Choroid plexus epithelial cell (primary cell): Measurements from ENCODE around the gene UNC13B.

Source experiments
- DNase-seq: peaks from one replicate; pipeline ENCODE4 v3.0.0-alpha.2; 2010; ENCODE audit warnings: low read depth
- H3K4me3 ChIP-seq: 2 replicates; pipeline ENCODE4 v1.5.1; 2011; ENCODE audit warnings: low read depth, mild to moderate bottlenecking, control low read depth, low read length, moderate library complexity
- CTCF ChIP-seq: conservative IDR thresholded peaks from 2 replicates; pipeline ENCODE4 v1.5.1; 2011; ENCODE audit warnings: low read depth, mild to moderate bottlenecking, control low read depth, inconsistent platforms, low read length, moderate library complexity

UNC13B gene

GRCh38 chr9:35453786-35454185, 292.0 kb downstream of the UNC13B start:
- H3K4me3 ChIP-seq, result no peak overlapping the region
- TF ChIP-seq CTCF, result no peak
- DNase-seq, result no peak
